Skin epidermis (tissue), 12 donors: ENCODE measurements around the gene KNOP1.
A peak's percentile ranks its signal among the peaks of the same experiment; 100 is the strongest.

ENCODE experiments used
- H3K27ac ChIP-seq, 21 experiments: fragments of 200-600 bp; sonication (generic) in 11 of 21; one replicate each; pipeline ENCODE4 v1.5.0; 2020; ENCODE audit warnings: mild to moderate bottlenecking in 3 of 21, inconsistent platforms in 2 of 21, moderate library complexity in 2 of 21
- H3K4me3 ChIP-seq, 7 experiments: fragments of 200-600 bp; sonication (generic) in 2 of 7; one replicate each; pipeline ENCODE4 v1.5.0; 2020; ENCODE audit warnings: inconsistent platforms in 2 of 7, mild to moderate bottlenecking in 2 of 7, moderate library complexity in 1 of 7

Gene KNOP1, protein sequence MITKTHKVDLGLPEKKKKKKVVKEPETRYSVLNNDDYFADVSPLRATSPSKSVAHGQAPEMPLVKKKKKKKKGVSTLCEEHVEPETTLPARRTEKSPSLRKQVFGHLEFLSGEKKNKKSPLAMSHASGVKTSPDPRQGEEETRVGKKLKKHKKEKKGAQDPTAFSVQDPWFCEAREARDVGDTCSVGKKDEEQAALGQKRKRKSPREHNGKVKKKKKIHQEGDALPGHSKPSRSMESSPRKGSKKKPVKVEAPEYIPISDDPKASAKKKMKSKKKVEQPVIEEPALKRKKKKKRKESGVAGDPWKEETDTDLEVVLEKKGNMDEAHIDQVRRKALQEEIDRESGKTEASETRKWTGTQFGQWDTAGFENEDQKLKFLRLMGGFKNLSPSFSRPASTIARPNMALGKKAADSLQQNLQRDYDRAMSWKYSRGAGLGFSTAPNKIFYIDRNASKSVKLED

DNA sequence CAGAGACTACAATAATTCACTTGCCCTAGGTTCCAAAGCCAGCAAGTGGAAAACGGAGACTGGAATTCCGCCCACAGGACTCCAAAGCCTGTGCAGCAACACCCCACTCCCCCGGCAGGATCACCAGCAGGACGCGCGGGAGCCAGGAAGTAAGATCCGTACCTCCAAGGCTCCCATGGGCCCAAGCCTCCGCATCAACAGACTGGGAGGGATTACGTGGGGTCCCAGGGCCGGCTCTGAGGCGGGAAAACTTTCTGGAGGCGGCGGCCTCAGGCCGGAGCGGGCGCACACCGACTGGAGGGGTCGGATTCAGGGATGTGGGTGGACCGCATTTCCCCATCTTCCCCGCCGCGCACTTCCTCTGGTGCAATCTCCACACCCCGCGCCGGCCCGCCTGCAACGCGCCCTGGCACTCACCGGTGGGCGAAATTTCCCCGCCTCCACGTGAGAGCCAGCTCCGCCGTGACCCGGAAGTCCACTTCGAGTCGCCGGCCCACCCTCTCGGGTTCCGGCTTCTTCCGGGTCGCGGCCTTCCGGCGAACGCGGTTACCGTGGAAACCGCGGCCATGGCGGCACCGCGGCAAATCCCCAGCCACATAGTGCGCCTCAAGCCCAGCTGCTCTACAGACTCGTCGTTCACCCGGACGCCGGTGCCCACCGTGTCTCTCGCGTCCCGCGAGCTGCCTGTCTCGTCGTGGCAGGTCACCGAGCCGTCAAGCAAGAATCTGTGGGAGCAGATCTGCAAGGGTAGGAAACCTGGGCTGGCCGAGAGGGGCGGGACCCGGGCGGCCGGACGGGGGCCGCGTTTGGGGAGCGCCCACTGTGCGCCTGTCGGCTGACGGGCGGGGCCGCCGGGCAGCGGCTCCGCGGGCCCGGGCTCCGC, at the start of gene KNOP1, which contains the start of gene IQCK:
Gene KNOP1, minus strand, starts transcription at position 487 of the 883 bp plus-strand sequence. CDS start 3,192 bp downstream, outside the sequence.
Gene IQCK, plus strand, starts transcription at position 531 of the 883 bp plus-strand sequence. Its CDS starts 36 bp downstream, at position 567.
- Histone ChIP-seq H3K27ac (peak within 1 kb of the TSS; percentile 60 to 91 (median 80)), H3K4me3 (peak within 1 kb of the TSS; percentile 65 to 96 (median 89))

DNA sequence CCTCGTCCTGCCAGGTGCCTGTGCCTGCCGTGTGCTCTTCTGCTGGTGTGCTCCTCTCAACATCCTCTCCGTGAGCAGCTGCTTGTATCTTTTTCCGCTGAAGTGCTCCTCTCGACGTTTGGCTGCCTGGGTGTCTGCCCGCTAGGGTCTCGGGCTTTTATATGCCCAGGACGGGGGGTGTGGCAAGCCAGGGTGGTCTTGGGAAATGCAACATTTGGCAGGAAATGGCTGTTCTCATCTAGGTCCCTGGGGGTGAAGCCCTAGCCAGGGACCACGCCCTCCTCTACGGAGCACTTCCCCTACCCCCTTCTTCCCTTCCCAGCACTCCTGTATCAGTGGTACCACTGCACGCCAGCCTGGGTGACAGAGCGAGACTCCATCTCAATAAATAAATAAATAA, 49.5 kb upstream of the KNOP1 start:
- no peak overlapping the region for H3K4me3 ChIP-seq
- H3K27ac ChIP-seq, result peak overlapping the region in 1 of 21 experiments; percentile 63

DNA sequence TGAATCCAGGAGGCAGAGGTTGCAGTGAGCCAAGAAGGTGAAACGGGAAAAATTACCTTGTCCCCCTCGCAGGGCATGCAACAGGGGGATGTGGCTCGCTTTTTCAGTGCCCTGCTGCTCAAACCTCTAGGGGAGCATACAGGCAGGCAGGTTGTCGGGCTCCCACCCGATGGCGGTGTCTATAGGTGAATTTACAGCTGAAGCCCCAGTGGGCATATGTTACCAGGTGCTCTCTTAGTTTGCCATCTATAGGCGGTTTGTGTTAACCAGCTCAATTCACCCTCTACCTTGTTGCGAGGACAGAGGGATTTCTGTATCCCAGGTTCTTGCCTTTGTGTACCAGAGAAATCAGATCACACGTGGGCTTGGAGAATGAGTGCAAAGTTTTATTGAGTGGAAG, 49.0 kb upstream of the KNOP1 start:
- Histone ChIP-seq H3K27ac (peak overlapping the region in 3 of 21 experiments; percentile 25 to 63 (median 42)), H3K4me3 (no peak overlapping the region)

DNA sequence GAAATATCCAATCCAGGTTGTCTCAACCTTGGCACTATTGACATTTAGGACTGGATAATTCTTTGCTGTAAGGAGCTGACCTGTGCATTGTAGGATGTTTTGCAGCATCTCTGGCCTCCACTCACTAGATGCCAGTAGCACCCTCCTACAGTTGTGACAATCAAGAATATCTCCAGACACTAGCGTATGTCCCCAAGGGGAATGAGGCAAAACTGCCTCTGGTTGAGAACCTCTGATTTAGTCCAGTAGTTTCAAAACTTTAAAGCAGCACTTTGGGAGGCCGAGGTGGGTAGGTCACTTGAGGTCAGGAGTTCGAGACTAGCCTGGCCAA, 48.5 kb upstream of the KNOP1 start:
- H3K4me3 ChIP-seq, result no peak overlapping the region
- H3K27ac ChIP-seq, result peak overlapping the region in 4 of 21 experiments; percentile 5 to 63 (median 34)

DNA sequence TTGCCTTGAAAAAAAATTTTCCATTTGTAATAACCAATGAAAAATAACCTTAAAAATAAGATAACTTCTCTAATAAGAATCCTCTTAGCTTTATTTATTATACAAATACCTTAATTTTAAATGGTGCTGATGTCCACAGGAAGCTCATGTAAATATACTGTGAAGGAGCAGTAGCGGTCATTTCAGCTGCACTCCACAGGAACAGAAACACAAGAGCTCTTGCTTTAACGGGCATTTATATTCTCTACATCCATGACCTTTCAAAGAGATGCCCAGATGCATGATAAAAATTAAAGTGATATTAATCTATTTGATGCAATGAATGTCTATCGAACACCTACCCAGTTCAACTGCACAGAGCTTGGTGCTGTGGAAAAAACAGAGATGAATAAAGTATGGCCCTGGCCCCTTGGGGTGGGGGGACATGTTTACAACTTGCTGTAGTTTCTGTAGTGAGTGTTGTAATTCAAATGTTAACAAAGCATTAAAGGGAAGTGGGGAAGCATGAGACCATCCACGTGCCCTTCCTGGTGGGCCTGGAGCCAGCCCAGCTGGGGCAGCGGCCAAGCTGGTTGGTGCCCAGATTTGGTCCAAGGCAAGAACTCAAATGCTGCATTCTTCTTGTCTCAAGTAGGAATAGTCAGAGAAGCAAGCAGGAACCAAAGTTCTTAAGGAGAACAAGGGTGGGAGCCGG, 48.0 kb upstream of the KNOP1 start:
- Histone ChIP-seq H3K27ac (peak overlapping the region in 6 of 21 experiments; percentile 5 to 63 (median 29)), H3K4me3 (no peak overlapping the region)

DNA sequence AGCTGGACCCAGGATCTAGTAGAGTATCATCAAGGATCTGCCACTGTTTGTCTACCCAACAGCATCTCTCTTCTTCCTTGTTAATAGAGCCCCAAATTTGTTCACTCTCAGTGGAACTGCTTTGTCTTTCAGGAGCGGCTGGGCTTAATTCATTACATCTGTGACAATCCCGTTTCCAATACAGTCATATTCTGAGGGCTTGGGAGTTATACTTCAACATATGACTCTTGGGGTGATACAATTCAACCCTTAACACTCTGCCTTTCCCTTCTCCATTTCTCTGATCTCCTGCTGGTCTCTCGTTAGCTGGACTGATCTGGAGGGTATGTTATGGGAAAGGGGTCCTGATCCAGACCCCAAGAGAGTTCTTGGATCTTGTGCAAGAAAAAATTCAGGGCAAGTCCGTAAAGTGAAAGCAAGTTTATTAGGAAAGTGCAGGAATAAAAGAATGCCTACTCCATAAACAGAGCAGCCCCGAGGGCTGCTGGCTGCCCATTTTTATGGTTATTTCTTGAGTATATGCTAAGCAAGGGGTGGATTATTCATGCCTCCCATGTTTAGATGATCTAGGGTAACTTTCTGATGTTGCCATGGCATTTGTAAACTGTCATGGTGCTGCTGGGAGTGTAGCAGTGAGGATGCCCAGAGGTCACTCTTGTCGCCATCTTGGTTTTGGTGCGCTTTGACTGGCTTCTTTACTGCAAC, 42.5 kb upstream of the KNOP1 start:
- Histone ChIP-seq H3K4me3 (no peak overlapping the region), H3K27ac (peak overlapping the region in 5 of 21 experiments; percentile 0 to 49 (median 19))

DNA sequence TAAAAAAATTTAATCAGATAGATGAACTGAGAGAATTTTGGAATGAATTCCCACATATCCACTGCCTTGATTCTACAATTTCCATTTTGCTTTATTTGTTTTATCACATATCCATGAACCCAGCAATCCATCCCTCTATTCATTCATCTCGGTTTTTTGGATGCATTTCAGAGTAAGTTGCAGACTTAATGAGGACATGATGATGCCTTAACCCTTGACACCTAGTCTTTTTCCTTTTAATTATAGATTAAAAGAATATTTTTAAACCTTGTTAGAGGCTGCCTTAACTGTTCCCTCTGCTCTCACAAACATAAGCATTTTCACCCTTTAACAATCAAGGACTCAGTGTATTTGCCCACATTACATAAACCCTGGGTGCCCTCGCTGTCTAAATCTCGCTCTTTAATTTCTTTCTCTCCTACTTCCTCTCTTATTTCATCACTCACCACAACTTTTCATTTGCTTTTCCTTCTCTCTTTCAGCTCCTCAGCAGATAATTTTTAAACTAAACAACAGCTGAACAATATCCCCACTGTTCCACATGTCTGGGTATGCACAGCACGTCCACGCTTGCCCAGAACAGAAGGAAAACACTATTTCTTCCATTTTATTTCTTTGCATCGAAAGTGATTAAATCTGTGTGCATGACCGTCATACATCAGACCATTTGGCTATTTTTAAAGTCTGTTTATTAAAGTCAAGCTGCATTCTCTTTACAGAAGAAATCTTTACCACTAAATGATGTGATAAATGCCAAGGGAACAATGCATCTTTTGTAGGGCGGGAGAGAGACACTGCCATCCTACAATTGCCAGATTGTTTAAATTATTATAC, 40.0 kb upstream of the KNOP1 start:
- Histone ChIP-seq H3K4me3 (no peak overlapping the region), H3K27ac (peak overlapping the region in 3 of 21 experiments; percentile 8 to 43 (median 14))

DNA sequence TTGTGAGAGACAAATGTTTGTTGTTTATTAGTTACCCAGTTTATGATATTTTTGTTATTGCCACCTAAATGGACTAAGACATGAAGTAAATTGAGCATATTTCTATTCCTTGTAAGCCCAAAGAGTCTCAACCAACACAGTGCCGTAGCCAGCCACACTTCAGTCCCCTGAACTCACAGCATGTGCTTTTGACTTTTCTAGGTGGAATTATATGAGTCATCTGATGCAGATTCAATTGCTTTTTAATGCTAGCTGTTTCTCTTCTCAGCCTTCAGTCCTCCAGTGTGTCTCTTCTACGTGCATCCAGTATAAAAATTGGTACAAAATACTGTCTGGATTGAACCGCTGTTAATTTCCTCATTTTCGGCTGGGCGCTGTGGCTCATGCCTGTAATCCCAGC, 39.0 kb upstream of the KNOP1 start:
- Histone ChIP-seq H3K4me3 (no peak overlapping the region), H3K27ac (peak overlapping the region in 1 of 21 experiments; percentile 43)

DNA sequence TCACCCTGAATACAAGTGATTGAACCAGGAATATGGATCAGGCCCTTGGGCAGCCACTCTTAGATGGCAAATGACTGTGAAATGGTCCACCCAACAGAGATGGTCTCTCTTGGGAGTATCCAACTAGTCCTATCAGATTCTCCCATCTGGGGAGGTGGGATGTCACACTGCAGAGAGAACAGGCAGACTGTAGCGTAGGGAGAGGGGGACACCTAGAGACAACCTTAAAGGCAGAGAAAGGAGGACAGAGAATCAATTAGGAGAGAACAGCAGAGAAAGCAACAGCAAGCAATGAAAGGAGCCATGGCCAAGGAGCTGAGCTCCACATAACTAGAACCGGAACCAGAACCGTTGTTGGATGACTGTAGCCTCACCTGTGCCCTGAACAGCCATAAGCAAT, 37.2 kb upstream of the KNOP1 start:
- peak overlapping the region in 3 of 21 experiments; percentile 5 to 66 (median 25) for H3K27ac ChIP-seq
- no peak overlapping the region for H3K4me3 ChIP-seq

DNA sequence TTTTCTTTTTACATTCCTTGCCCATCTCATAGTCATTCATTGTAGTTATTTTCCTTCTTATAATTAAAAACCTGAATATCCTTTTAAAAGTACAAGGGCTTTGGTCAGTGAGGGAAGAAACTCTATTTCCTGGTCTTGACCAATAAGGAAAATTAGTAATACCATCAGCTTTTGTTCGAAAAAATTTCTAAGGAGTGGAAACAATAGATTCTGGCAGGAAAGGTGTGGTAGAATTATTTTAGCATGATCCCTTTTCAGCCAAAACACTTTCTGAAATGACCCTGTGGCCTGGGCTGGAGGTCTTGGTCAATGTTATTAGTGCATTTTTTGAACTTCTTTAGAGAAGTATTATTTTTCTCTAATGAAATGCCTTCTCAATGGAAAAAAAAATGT, 36.6 kb upstream of the KNOP1 start:
- no peak overlapping the region for H3K4me3 ChIP-seq
- peak overlapping the region in 1 of 21 experiments; percentile 66 for H3K27ac ChIP-seq

DNA sequence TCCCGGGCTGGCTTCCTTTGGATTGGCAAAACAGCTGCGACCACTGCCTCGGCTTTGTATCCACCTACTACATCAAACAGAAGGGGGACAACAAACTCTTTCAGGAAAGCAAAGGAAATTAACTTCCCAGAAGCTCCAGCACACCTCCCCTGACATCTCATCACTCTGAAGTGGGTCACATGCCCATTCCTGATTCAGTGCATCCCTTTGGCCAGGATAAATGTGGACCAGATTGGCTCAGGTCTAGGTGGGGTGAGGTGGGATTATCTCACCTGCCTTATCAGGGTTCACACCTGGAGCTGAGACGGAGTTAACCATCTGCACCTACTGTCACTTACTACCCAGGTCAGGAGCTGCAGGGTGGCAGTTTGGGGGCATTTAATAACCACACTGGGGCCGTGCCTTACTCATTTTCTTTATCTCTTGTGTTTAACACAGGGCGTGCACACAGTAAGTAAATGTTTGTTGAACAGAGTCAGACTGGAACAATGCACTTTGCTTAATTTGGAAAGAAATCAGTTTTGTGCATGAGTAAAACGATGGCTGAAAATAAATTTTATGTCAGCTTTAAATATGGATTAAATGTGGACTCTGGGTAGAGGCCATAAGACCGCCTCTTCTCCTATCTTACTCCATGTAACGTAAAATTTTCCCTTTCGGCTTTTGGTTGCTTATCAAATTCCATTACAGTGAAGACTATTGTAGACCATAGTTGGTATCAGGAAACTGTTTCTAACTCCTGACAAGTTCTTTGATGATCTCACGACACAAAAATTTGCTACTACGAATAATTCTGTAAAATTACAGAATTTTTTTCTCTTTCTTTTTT, 36.0 kb upstream of the KNOP1 start:
- Histone ChIP-seq H3K4me3 (no peak overlapping the region), H3K27ac (peak overlapping the region in 3 of 21 experiments; percentile 10 to 66 (median 24))

DNA sequence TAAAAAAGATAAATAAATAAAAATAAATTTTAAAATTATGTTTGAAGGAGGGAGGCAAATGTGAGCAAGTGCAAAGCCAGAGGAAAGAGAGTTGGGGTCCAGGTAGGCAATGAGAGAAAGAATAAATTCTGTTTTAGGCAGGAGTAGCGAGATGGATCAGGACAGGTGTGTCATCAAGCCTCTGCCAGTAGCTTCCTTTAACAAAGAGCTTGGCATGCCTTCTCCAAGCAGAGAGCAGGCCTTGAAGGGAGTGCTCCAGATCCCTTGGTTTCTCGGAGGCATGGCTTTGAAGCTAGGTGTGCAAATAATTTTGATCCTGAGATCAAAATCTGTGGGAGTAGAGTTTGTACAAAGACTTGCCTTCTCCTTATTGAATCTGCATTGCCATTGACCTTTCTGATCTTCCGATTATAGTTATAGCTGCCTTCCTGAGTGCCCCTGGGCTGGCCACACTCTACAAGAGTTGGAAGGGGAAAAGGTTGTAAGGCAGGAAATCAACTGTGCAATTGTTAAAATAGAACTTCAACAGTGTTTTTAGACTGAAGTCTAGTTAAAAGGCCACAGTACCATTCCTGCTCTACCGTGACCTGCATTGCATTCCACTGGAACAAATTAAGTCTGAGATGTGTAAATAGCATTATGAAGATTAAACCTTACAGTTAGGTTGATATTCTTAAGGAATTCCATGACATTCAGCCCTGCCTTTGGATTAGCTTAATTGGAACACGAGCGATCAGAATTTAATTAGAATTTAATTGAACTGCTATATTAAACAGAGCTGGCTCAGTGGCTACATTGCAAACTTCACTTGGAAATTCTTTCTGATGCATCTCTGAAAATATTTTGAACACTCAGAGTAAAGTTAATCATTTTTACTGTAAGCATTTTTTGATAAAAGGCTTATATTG, 33.7 kb upstream of the KNOP1 start:
- Histone ChIP-seq H3K27ac (no peak overlapping the region), H3K4me3 (no peak overlapping the region)

DNA sequence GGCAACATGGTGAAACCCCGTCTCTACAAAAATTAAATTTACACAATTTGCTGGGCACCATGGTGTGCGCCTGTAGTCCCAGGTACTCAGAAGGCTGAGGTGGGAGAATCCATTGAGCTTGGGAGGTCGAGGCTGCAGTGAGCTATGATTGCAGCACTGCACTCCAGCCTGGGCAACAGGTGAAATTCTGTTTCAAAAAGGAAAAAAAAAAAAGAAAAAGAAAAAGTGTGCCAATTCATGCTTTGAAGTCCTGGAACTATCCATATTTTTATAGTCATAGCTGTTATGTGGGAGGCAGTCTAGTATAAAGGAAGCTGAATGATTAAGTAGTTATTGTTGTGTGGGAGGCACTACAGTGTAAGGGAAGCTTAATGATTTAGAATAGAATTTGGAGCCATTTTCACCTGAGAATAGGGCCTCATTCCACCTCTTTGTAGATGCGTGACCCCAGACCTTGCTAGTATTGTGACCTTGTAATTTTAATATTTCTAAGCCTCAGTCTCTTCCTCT, 31.6 kb upstream of the KNOP1 start:
- H3K27ac ChIP-seq, result no peak overlapping the region

DNA sequence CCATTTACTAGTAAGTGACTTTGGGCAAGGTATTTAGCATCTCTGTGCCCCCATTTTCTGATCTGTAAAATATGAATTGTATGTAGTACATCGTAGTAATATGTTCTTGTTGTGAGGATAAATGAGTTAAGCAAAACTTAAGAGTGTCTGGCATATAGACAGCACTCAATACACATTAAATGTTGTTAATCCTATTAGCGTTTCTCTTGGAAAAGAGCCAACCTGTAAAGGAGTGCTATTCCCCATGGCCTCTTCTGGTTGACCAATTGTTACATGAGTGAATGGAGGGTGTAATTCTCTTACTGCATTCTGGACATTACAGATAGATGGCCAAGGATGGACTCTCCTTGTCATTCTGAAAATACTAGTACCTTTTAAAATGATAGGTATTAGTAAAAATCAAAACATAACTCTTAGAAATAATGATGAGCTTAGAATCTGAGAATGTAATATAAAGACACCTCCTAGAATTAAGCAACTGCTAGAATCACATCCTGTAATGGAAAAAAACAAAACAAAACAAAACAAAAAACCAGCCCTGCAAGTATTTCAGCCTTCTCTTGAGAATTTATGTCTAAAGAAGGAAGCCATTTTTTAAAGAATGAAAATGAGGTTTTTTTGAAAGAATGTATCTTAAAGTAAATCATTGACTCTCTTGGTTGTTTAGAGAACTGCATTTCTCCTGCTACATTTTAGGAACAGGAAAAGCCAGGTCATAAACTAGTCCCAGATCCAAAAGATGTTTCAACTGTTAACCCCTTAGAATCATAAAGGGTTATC, 30.6 kb upstream of the KNOP1 start:
- Histone ChIP-seq H3K27ac (no peak overlapping the region), H3K4me3 (no peak overlapping the region)

More for the DNA sequence above, 31.6 kb upstream of the KNOP1 start:
- no peak overlapping the region for H3K4me3 ChIP-seq

DNA sequence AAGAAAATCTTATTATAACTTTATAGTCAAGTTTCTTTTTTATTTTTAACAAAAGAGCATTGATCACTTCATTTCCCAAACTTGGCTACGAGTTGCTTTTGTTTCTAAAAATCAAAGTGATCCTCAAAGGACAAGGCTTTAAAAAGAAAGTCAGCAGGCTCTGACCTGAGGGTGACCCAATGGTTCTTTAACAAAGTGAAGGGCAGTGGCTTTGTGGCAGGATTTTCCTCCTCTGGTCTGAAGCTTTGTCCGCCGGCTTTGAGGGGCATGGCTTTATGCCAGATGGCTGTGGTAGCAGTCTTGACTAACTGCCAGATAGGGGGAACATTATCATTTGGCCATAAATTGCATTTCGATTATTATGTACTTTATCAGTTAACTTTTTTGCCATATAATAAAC, 28.5 kb upstream of the KNOP1 start:
- H3K4me3 ChIP-seq, result no peak overlapping the region
- H3K27ac ChIP-seq, result peak overlapping the region in 2 of 21 experiments; percentile 14 to 26
